Measurements from ENCODE around the gene CLDN16.

CLDN16 gene

DNA sequence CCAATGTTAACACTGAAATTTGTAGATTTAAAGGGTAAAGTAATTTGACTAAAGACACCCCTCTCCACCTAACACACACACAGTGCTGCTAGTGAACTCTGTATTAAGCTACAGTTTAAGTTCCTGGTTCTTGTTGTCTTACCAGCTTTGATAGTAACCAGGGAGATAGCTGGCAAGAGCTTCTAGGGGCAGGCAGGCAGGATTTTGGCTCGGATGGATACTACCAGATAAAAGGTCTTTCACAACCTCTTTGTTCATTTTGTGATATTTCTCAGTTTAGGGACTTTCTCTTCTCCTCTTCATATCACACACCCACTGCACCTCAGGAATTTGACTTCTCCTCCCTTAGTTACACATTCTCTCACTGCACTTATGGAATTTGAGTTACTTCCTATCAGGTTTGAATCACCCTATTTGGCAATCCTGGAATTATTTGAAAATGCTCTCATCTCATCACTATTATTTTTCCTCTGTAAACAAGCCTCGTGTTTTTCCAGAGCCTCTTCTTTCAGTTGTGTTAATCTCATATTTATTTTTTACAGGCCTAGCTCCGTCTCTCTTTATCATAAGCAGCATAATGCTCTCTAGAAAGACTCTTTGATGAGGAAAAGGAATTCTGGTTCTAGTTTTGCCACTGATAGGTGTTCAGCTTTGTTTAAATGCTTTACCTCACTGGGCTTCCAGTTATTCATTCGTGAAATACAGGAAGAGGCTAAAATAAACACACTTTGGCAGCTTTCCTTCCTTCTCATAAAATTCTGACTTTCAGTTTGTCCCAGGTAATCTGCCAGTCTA lies 42.7 kb upstream of the CLDN16 start:
- TF ChIP-seq FOXP2 (optimal IDR thresholded peaks at IDR 0.05; ENCODE audit: borderline replicate concordance, extremely low read depth, extremely low read length, insufficient read depth): no peak
- no peak for TF ChIP-seq SIN3A (IDR thresholded peaks at IDR 0.05; ENCODE audit: borderline replicate concordance, insufficient read depth, low read length)
- TF ChIP-seq POLR2AphosphoS5 (IDR thresholded peaks at IDR 0.05; ENCODE audit: low read depth, low read length): no peak
- TF ChIP-seq REST (IDR thresholded peaks at IDR 0.05; ENCODE audit: insufficient read depth in 1 of 2, low read depth in 2 of 2, low read length in 2 of 2): no peak
- no peak for TF ChIP-seq TAF1 (IDR thresholded peaks at IDR 0.05; ENCODE audit: borderline replicate concordance, insufficient read depth, low read length)

GRCh38 chr3:190345878-190346277 lies 42.1 kb upstream of the CLDN16 start:
- TF ChIP-seq REST (IDR thresholded peaks at IDR 0.05; ENCODE audit: insufficient read depth in 1 of 2, low read depth in 2 of 2, low read length in 2 of 2) (no peak), FOXP2 (optimal IDR thresholded peaks at IDR 0.05; ENCODE audit: borderline replicate concordance, extremely low read depth, extremely low read length, insufficient read depth) (no peak), POLR2AphosphoS5 (IDR thresholded peaks at IDR 0.05; ENCODE audit: low read depth, low read length) (no peak), TAF1 (IDR thresholded peaks at IDR 0.05; ENCODE audit: borderline replicate concordance, insufficient read depth, low read length) (no peak), SIN3A (IDR thresholded peaks at IDR 0.05; ENCODE audit: borderline replicate concordance, insufficient read depth, low read length) (no peak)

- TF ChIP-seq FOXP2 (optimal IDR thresholded peaks at IDR 0.05; ENCODE audit: borderline replicate concordance, extremely low read depth, extremely low read length, insufficient read depth): no peak
- TF ChIP-seq TAF1 (IDR thresholded peaks at IDR 0.05; ENCODE audit: borderline replicate concordance, insufficient read depth, low read length): no peak
- TF ChIP-seq REST (IDR thresholded peaks at IDR 0.05; ENCODE audit: insufficient read depth in 1 of 2, low read depth in 2 of 2, low read length in 2 of 2): no peak
- no peak for TF ChIP-seq SIN3A (IDR thresholded peaks at IDR 0.05; ENCODE audit: borderline replicate concordance, insufficient read depth, low read length)
- no peak for TF ChIP-seq POLR2AphosphoS5 (IDR thresholded peaks at IDR 0.05; ENCODE audit: low read depth, low read length)
Measured at GRCh38 chr3:190346541-190346940, 41.4 kb upstream of the CLDN16 start.

DNA sequence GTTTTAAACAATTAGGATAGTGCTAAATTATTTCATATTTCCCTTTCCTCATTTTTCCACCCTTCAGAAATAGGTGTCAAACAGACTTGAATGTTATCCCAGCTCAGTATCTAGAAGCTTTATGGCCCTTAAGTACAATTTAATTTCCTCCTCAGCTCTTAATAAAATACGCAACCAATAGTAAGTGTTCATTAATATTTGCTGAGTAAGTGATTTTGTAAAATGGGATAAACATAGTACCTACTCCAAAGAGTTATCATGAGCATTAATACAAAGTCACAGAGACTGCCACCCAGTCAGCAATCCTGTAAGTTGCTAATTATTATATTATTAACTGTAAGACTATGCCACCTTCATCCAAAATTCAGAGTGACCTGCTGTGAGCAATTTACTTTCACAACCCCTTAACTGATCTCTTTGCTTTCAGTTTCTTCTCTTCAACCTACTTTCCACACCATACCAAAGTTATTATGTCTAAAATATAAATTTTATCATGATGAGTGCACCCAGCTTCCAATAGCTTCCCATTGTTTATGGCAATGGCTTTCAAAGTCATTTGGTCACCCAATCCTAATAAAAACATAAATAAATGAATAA lies 35.0 kb upstream of the CLDN16 start:
- TF ChIP-seq TAF1 (IDR thresholded peaks at IDR 0.05; ENCODE audit: borderline replicate concordance, insufficient read depth, low read length) (no peak), POLR2AphosphoS5 (IDR thresholded peaks at IDR 0.05; ENCODE audit: low read depth, low read length) (no peak), REST (IDR thresholded peaks at IDR 0.05; ENCODE audit: insufficient read depth in 1 of 2, low read depth in 2 of 2, low read length in 2 of 2) (no peak), SIN3A (IDR thresholded peaks at IDR 0.05; ENCODE audit: borderline replicate concordance, insufficient read depth, low read length) (no peak), FOXP2 (optimal IDR thresholded peaks at IDR 0.05; ENCODE audit: borderline replicate concordance, extremely low read depth, extremely low read length, insufficient read depth) (no peak)

Measured in PFSK-1 (cell line).